ENCODE results near the gene MOV10L1.

The MOV10L1 gene

DNA sequence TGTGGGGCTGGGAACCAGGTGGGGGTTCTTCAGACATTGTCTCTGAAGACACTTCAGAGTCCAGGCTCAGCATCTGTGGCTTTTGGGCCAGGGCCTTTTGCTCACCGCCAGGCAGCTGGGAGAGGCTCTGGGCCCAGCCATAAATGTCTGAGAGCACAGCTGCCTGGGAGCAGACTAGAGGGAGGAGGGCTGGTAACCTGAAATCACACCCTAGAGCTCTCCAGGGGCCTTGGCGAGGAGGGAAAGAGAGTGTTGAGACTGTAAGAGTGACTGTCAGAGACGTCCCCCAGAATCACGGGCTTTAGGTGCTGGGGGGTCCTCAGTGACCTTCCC lies 100.0 kb downstream of the MOV10L1 start:
- no peak for DNase-seq
- Histone ChIP-seq H3K36me3 (peaks cover 19% of the 10 kb centered on the region), H3K4me3 (ENCODE audit: low read depth, low read length) (peak overlapping the region; percentile 49; the same call in 1 of the 2 replicates), H3K27me3 (no peaks in the 10 kb centered on the region), H3K4me1 (peaks cover 28% of the 10 kb centered on the region), H3K9me3 (no peaks in the 10 kb centered on the region)
- no peak for TF ChIP-seq CTCF (IDR thresholded peaks at IDR 0.05; ENCODE audit: low read depth, low read length)

- Histone ChIP-seq H3K27me3 (no peaks in the 10 kb centered on the region), H3K4me1 (peaks cover 28% of the 10 kb centered on the region), H3K36me3 (peaks cover 23% of the 10 kb centered on the region), H3K9me3 (no peaks in the 10 kb centered on the region), H3K4me3 (ENCODE audit: low read depth, low read length) (peak overlapping the region; percentile 49)
- TF ChIP-seq CTCF (IDR thresholded peaks at IDR 0.05; ENCODE audit: low read depth, low read length): peak; percentile 40
- peak; percentile 94 for DNase-seq
These were observed 100.6 kb downstream of the MOV10L1 start for GRCh38 chr22:50190182-50190940.

GRCh38 chr22:50190941-50191741 lies 101.3 kb downstream of the MOV10L1 start:
- H3K36me3 ChIP-seq: peaks cover 30% of the 10 kb centered on the region
- TF ChIP-seq CTCF (IDR thresholded peaks at IDR 0.05; ENCODE audit: low read depth, low read length): no peak
- no peak for DNase-seq
- H3K4me1 ChIP-seq: peaks cover 28% of the 10 kb centered on the region
- no peaks in the 10 kb centered on the region for H3K9me3 ChIP-seq
- H3K4me3 ChIP-seq (ENCODE audit: low read depth, low read length): peak overlapping the region; percentile 49
- no peaks in the 10 kb centered on the region for H3K27me3 ChIP-seq

DNA sequence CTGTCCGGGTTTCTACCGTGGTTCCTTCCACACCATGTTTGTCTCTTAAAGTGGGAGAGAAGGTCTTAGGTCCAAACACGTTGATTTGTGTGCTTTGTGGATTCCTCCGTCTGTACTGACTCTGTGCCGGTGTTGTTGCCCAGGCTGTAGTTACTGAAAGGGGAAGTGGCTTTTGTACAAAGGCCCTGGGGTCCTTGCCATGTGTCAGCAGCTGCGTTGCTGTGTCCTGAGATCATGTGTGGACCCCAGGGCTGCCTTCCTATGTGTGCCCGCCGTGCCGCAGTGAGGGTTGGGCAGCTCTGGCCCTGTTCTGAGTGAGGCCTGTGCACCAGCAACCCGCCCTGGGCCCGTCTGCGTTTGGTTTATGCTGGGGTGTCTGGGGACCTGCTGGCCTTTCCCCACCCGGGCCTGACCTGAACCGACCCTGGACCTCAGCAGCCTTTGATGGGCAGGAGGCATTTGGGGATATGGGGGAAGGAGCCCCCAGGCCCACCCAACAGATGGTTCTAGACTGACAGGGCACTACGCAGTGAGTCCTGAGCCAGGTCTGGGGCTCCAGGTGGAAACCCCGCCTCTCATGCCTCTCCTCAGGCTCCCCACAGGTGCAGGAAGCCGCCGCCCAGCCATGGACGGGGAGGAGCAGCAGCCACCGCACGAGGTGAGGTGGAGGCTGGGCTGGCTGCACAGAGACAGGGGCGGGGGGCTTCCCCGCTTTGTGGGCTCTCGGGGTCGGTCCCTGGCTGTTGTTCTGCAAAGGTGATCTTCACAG lies 102.8 kb downstream of the MOV10L1 start:
- TF ChIP-seq CTCF (IDR thresholded peaks at IDR 0.05; ENCODE audit: low read depth, low read length): no peak
- no peaks in the 10 kb centered on the region for H3K9me3 ChIP-seq
- peaks cover 36% of the 10 kb centered on the region for H3K36me3 ChIP-seq
- H3K4me3 ChIP-seq (ENCODE audit: low read depth, low read length): no peak overlapping the region
- peaks cover 24% of the 10 kb centered on the region for H3K4me1 ChIP-seq
- no peak for DNase-seq
- H3K27me3 ChIP-seq: no peaks in the 10 kb centered on the region

- peaks cover 40% of the 10 kb centered on the region for H3K36me3 ChIP-seq
- no peak for TF ChIP-seq CTCF (IDR thresholded peaks at IDR 0.05; ENCODE audit: low read depth, low read length)
- H3K27me3 ChIP-seq: no peaks in the 10 kb centered on the region
- no peak overlapping the region for H3K4me3 ChIP-seq (ENCODE audit: low read depth, low read length)
- no peaks in the 10 kb centered on the region for H3K9me3 ChIP-seq
- no peak for DNase-seq
- H3K4me1 ChIP-seq: peaks cover 24% of the 10 kb centered on the region
These were observed 103.8 kb downstream of the MOV10L1 start for GRCh38 chr22:50193621-50194020.
